Endothelial cell of umbilical vein (primary cell): ENCODE results near the gene MVK.

Experiments used
- POLR2A ChIP-seq: IDR thresholded peaks from 2 replicates; pipeline ENCODE4 v1.6.1; 2012; ENCODE audit warnings: low read depth, mild to moderate bottlenecking, control low read depth, low read length
- TF ChIP-seq, protein P1 (sequence below), 2 donors: IDR thresholded peaks; 1 replicate in 1 of 2; 2 replicates in 1 of 2; pipeline ENCODE4 v1.5.1; 2011; ENCODE audit warnings: low read length in 2 of 2, mild to moderate bottlenecking in 2 of 2, moderate library complexity in 2 of 2, control low read depth in 1 of 2, inconsistent platforms in 1 of 2, low read depth in 1 of 2; ENCODE audit not compliant: insufficient read depth in 1 of 2; ENCODE audit errors: extremely low read depth in 1 of 2

- TF ChIP-seq, protein P1, sequence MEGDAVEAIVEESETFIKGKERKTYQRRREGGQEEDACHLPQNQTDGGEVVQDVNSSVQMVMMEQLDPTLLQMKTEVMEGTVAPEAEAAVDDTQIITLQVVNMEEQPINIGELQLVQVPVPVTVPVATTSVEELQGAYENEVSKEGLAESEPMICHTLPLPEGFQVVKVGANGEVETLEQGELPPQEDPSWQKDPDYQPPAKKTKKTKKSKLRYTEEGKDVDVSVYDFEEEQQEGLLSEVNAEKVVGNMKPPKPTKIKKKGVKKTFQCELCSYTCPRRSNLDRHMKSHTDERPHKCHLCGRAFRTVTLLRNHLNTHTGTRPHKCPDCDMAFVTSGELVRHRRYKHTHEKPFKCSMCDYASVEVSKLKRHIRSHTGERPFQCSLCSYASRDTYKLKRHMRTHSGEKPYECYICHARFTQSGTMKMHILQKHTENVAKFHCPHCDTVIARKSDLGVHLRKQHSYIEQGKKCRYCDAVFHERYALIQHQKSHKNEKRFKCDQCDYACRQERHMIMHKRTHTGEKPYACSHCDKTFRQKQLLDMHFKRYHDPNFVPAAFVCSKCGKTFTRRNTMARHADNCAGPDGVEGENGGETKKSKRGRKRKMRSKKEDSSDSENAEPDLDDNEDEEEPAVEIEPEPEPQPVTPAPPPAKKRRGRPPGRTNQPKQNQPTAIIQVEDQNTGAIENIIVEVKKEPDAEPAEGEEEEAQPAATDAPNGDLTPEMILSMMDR (IDR thresholded peaks at IDR 0.05; ENCODE audit: extremely low read depth in 1 of 2, insufficient read depth in 1 of 2, low read depth in 1 of 2, low read length in 2 of 2), result no peak
- TF ChIP-seq POLR2A, result no peak
These were observed 64.4 kb downstream of the MVK start for GRCh38 chr12:109637996-109638395.
